Epithelial cell of esophagus (primary cell): ENCODE measurements around the gene SLC38A5.

ENCODE experiments used
- DNase-seq: peaks from one replicate; pipeline ENCODE4 v3.0.0; 2010; ENCODE audit warnings: low read depth
- H3K4me3 ChIP-seq: 2 replicates; pipeline ENCODE4 v1.5.1; 2011; ENCODE audit warnings: mild to moderate bottlenecking, low read length, control low read depth
- TF ChIP-seq, protein P1 (sequence below): IDR thresholded peaks from 2 replicates; pipeline ENCODE4 v1.5.1; 2011; ENCODE audit warnings: low read depth, mild to moderate bottlenecking, low read length, control low read depth, inconsistent platforms; ENCODE audit not compliant: insufficient read depth; ENCODE audit errors: missing control alignments

Gene SLC38A5

DNA sequence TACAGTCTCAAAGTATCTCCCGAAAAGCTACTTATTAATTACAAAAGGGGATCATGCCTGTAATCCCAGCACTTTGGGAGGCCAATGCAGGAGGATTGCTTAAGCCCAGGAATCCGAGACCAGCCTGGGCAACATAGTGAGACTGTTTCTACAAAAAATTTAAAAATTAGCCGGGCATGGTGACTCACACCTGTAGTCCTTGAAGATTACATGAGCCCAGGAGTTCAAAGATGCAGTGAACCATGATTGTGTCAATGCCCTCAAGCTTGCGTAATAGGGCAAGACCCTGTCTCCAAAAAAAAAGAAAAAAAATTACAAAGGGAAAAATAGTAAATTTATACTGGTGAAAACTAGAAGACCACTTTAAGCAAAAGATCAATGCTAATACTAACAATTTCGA lies 35.4 kb upstream of the SLC38A5 start:
- TF ChIP-seq, protein P1, sequence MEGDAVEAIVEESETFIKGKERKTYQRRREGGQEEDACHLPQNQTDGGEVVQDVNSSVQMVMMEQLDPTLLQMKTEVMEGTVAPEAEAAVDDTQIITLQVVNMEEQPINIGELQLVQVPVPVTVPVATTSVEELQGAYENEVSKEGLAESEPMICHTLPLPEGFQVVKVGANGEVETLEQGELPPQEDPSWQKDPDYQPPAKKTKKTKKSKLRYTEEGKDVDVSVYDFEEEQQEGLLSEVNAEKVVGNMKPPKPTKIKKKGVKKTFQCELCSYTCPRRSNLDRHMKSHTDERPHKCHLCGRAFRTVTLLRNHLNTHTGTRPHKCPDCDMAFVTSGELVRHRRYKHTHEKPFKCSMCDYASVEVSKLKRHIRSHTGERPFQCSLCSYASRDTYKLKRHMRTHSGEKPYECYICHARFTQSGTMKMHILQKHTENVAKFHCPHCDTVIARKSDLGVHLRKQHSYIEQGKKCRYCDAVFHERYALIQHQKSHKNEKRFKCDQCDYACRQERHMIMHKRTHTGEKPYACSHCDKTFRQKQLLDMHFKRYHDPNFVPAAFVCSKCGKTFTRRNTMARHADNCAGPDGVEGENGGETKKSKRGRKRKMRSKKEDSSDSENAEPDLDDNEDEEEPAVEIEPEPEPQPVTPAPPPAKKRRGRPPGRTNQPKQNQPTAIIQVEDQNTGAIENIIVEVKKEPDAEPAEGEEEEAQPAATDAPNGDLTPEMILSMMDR = no peak
- H3K4me3 ChIP-seq = no peak overlapping the region
- DNase-seq = no peak

GRCh38 chrX:48504261-48504660 lies 34.2 kb upstream of the SLC38A5 start:
- TF ChIP-seq, protein P1 = no peak
- no peak overlapping the region for H3K4me3 ChIP-seq
- DNase-seq = no peak

DNA sequence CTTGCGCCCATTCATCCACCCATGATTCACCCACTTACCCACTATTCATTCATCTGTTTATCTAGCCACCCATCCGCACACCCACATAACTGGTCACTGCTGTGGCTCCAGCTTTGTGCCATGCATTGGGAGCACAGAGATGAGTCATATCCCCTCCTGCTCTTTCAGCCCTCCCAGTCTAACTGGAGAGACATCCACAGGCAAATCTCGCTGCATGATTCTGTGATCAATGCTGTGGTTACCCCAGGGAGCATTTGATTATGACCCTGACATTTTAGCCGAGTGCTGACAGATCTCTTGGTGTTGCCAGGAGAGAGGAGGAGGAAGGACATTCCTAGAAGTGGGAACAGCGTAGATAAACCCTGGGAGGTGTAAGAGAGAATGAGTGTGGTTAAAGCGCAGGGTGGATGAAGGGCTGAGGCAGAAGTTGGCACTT lies 28.3 kb upstream of the SLC38A5 start:
- H3K4me3 ChIP-seq = no peak overlapping the region
- TF ChIP-seq, protein P1 = no peak
- peak; percentile 72 for DNase-seq

DNA sequence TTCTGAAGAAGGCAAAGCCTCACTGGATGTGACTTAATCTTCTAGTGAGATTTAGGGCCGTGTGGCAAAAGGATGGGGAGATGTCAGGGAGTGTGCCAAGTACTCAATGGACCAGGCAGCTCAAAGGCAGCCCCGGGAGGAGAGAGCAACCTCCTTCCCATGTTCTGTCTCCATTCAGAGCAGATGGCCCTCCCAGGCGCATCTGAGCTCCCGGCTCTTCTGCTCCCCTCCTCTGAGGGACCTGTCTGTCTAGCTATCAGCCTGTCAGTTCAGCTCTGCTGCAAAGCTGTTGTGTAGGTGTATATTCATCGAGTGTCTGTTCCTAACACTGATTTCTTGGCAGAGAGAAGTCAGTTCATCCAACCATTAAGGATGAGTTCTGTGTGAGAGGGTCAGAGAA lies 27.8 kb upstream of the SLC38A5 start:
- TF ChIP-seq, protein P1 = no peak
- DNase-seq = no peak
- H3K4me3 ChIP-seq = no peak overlapping the region

- DNase-seq = no peak
- H3K4me3 ChIP-seq = no peak overlapping the region
- TF ChIP-seq, protein P1 = no peak
Measured at GRCh38 chrX:48496660-48497059, 26.6 kb upstream of the SLC38A5 start.

DNA sequence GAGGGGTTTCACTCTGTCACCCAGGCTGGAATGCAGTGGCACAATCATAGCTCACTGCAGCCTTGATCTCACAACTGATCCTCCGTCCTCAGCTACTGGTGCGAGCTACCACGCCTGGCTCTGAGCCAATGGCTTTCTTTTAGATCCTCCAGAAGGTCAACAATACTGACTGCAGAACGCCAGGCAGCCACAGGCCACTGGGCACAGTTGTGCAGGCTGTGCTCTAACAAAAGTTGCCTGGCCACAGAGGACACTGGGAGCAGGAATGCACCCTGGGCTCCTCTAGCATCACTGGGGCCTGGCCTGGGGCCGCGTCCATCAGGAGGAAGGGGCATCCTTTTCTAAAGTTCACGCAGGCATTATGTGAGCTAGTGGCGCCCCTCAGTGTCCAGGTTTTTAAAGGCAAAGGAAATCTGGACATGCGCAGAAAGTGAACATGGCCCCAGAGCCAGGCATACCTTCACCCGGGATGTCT lies 23.9 kb upstream of the SLC38A5 start:
- no peak overlapping the region for H3K4me3 ChIP-seq
- TF ChIP-seq, protein P1 = peak; percentile 39
- peak; percentile 55 for DNase-seq

DNA sequence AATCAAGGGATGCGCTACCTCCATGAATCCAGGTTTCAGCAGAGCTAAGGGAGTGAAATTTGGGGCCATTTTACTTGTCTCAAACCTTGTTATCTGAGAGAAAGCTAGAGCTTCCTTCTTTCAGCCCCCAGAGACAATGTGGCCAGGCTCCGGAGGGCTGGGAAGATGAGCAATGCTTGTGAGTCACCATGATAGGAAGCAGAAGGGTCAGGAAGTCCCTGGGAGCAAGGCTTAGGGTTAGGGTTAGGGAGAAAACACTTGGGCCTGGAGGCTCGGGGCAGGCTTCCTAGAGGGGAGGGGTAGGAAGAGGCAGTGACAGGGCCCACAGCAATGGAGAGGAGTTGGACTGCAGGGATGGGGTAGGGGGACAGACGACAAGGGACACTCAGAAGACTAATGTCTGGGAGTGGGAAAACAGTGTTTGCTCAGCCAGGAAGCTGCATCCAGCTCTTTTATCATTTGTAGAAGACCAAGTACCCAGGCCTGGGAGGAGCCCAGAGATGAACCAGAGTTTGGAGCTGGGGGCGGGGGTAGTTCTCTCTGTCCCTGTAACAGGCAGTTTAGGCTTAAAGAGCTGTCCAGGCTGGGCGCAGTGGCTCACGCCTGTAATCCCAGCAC lies 22.3 kb upstream of the SLC38A5 start:
- TF ChIP-seq, protein P1 = no peak
- no peak overlapping the region for H3K4me3 ChIP-seq
- DNase-seq = peak; percentile 53
